GM12878 (cell line): ENCODE results near the gene RBMX. TPM values are rescaled to one million over a fixed set of nuclear protein-coding genes. Genes with fewer than 3 reads are reported as not detected.

ENCODE experiments used
- ATAC-seq: fragments of 200-7000 bp; cut with Tn5 transposase; 3 replicates; pipeline ENCODE4 v1.9.1; 2020; ENCODE audit warnings: mild to moderate bottlenecking, moderate library complexity
- BruUV-seq: library from RNA; stranded (reverse); fragments of 400-500 nt; replicated peaks from 2 replicates; lab custom pipeline; 2021; lab: Mats Ljungman, UMichigan
- CTCF ChIA-PET: fragments of 300-600 bp; sonication (Branson Sonifier 250); formaldehyde crosslinking; extraction: SDS; loops from one replicate; lab custom pipeline; 2021; ENCODE audit warnings: inconsistent platforms; lab: Yijun Ruan, JAX
- POLR2A ChIA-PET: fragments of 350-600 bp; formaldehyde crosslinking; extraction: SDS; loops from one replicate; lab custom pipeline; 2021; ENCODE audit warnings: inconsistent platforms; lab: Charles Lee
- RAD21 ChIA-PET: fragments of 300-600 bp; sonication (Branson Sonifier 250); formaldehyde crosslinking; loops from one replicate; lab custom pipeline; 2023; ENCODE audit warnings: antibody characterized with exemption; ENCODE audit not compliant: unreplicated experiment; lab: Charles Lee
- SMC1A ChIA-PET: fragments of 300-600 bp; sonication (Branson Sonifier 250); formaldehyde crosslinking; loops from one replicate; lab custom pipeline; 2023; ENCODE audit not compliant: unreplicated experiment, uncharacterized antibody; lab: Charles Lee
- DNase-seq: peaks from one replicate; pipeline ENCODE4 v3.0.0-alpha.2; 2011; ENCODE audit warnings: low read depth, low spot score
- FAIRE-seq: peaks from 3 replicates; lab custom pipeline; 2011; peaks lifted over from hg19 to GRCh38; lab: Jason Lieb, UNC
- H2AFZ ChIP-seq: 2 replicates; pipeline ENCODE4 v1.6.0; 2011; ENCODE audit warnings: low read depth, low read length, control low read depth; ENCODE audit not compliant: control insufficient read depth
- H3K27ac ChIP-seq: 2 replicates; pipeline ENCODE4 v1.5.1; 2011; ENCODE audit warnings: control low read depth; ENCODE audit not compliant: control insufficient read depth, insufficient read depth
- H3K27me3 ChIP-seq, 2 experiments: replicated peaks in 1 of 2; 2 replicates each; pipeline versions ENCODE4 v1.6.0 to v1.6.1; 2011; ENCODE audit warnings: low read length in 1 of 2; ENCODE audit not compliant: control insufficient read depth in 2 of 2, insufficient read depth in 2 of 2
- H3K36me3 ChIP-seq, 2 experiments: 2 replicates each; pipeline ENCODE4 v1.5.1; 2011; ENCODE audit warnings: low read length in 1 of 2; ENCODE audit not compliant: control insufficient read depth in 2 of 2, insufficient read depth in 2 of 2
- H3K4me1 ChIP-seq: 2 replicates; pipeline ENCODE4 v1.6.1; 2011; ENCODE audit warnings: mild to moderate bottlenecking, low read length, moderate library complexity, mixed read lengths; ENCODE audit not compliant: control insufficient read depth, insufficient read depth
- H3K4me2 ChIP-seq: 2 replicates; pipeline ENCODE4 v1.6.0; 2011; ENCODE audit warnings: control low read depth; ENCODE audit not compliant: control insufficient read depth, insufficient read depth
- H3K4me3 ChIP-seq: fragments of 200-600 bp; sonication (generic); 2 replicates; pipeline ENCODE4 v1.5.1; 2016
- H3K79me2 ChIP-seq: 2 replicates; pipeline ENCODE4 v1.6.0; 2011; ENCODE audit warnings: low read length; ENCODE audit not compliant: control insufficient read depth, insufficient read depth
- H3K9ac ChIP-seq: 2 replicates; pipeline ENCODE4 v1.8.0; 2011; ENCODE audit warnings: low read length, control low read depth, mixed read lengths; ENCODE audit not compliant: control insufficient read depth, insufficient read depth
- H3K9me3 ChIP-seq: replicated peaks from 3 replicates; pipeline ENCODE4 v1.5.1; 2011; ENCODE audit warnings: mild to moderate bottlenecking, low read length; ENCODE audit not compliant: control insufficient read depth, insufficient read depth
- H4K20me1 ChIP-seq: 2 replicates; pipeline ENCODE4 v1.6.0; 2011; ENCODE audit not compliant: control insufficient read depth, insufficient read depth
- BCL3 ChIP-seq: IDR thresholded peaks from 2 replicates; pipeline ENCODE4 v1.6.1; 2011; ENCODE audit warnings: borderline replicate concordance, low read depth, mild to moderate bottlenecking, moderate library complexity, low read length; ENCODE audit not compliant: insufficient read depth, poor library complexity, severe bottlenecking
- EGR1 ChIP-seq, 2 experiments: IDR thresholded peaks; 1 replicate in 1 of 2; 2 replicates in 1 of 2; pipeline ENCODE4 v1.6.1; 2011 to 2012; ENCODE audit warnings: low read depth in 2 of 2, low read length in 2 of 2, borderline replicate concordance in 1 of 2, mild to moderate bottlenecking in 1 of 2, moderate library complexity in 1 of 2
- ESRRA ChIP-seq: IDR thresholded peaks from 2 replicates; pipeline ENCODE4 v1.6.1; 2012; ENCODE audit warnings: mild to moderate bottlenecking, low read length, improper control_type of control experiment
- FOXK2 ChIP-seq: fragments of 450-650 bp; IDR thresholded peaks from 2 replicates; pipeline ENCODE4 v1.6.1; 2017; ENCODE audit warnings: mild to moderate bottlenecking, moderate library complexity
- HCFC1 ChIP-seq: fragments of 150-350 bp; IDR thresholded peaks from 2 replicates; pipeline ENCODE4 v1.6.1; 2014; ENCODE audit warnings: low read length
- HSF1 ChIP-seq: fragments of 150-350 bp; IDR thresholded peaks from 2 replicates; pipeline ENCODE4 v1.6.1; 2014; ENCODE audit warnings: mild to moderate bottlenecking, low read depth, low read length
- KLF5 ChIP-seq: fragments of 450-650 bp; IDR thresholded peaks from 2 replicates; pipeline ENCODE4 v1.6.1; 2014; ENCODE audit warnings: mild to moderate bottlenecking; ENCODE audit not compliant: partially characterized antibody
- MEF2B ChIP-seq: fragments of 450-650 bp; IDR thresholded peaks from 2 replicates; pipeline ENCODE4 v1.6.1; 2018; ENCODE audit warnings: mild to moderate bottlenecking, moderate library complexity; ENCODE audit not compliant: partially characterized antibody, poor library complexity, severe bottlenecking
- MYB ChIP-seq: fragments of 150-350 bp; IDR thresholded peaks from 2 replicates; pipeline ENCODE4 v1.6.1; 2014; ENCODE audit warnings: mild to moderate bottlenecking, low read depth, low read length, borderline replicate concordance
- POLR2A ChIP-seq: IDR thresholded peaks from 2 replicates; pipeline ENCODE4 v1.6.1; 2011; ENCODE audit warnings: low read depth, mild to moderate bottlenecking, low read length
- SMARCA5 ChIP-seq: fragments of 450-650 bp; IDR thresholded peaks from 2 replicates; pipeline ENCODE4 v1.6.1; 2017; ENCODE audit warnings: mild to moderate bottlenecking
- USF2 ChIP-seq: IDR thresholded peaks from 2 replicates; pipeline ENCODE4 v1.6.1; 2011; ENCODE audit warnings: low read depth, low read length, improper control_type of control experiment, borderline replicate concordance
- ZNF217 ChIP-seq: fragments of 450-650 bp; IDR thresholded peaks from 2 replicates; pipeline ENCODE4 v1.6.1; 2017; ENCODE audit warnings: antibody characterized with exemption, mild to moderate bottlenecking
- WGBS: methylation state at CpG from one replicate; pipeline ENCODE4 v1.1.6; 2016; ENCODE audit warnings: low lambda C conversion rate; ENCODE audit not compliant: insufficient replicate concordance, insufficient coverage; ENCODE audit errors: missing lambda C conversion rate; 5-methylcytosine and 5-hydroxymethylcytosine counted together
- in situ Hi-C: fragments of 300-500 bp; cut with MboI; formaldehyde crosslinking; loops from 9 replicates; pipeline ENCODE4 v1.14.3; 2018; ENCODE audit warnings: mixed read lengths
- intact Hi-C: fragments of 100-400 bp; cut with micrococcal nuclease; formaldehyde crosslinking; loops from one replicate; pipeline ENCODE4 v1.14.2; 2022; ENCODE audit not compliant: unreplicated experiment
- polyA plus RNA-seq, 11 experiments: library from polyadenylated mRNA; depleted of rRNA in 4 of 11; unstranded in 6 of 11; stranded (reverse) in 5 of 11; fragments of >200 nt; fragmentation: Nextera tagmentation in 4 of 11; fragmentation: Illumina TruSeq in 1 of 11; extraction: Ambion mirVana in 4 of 11; extraction: Trizol in 1 of 11; gene quantifications; 1 replicate in 1 of 11; 2 replicates in 10 of 11; pipeline versions ENCODE4 v1.2.1 to v1.2.3, GENCODE V29; 2011 to 2016; ENCODE audit warnings: inconsistent platforms in 2 of 11, missing spikeins in 2 of 11, low read depth in 1 of 11
- total RNA-seq, 4 experiments: library from RNA; depleted of rRNA in 3 of 4; stranded (reverse); fragments of >200 nt in 3 of 4; fragmentation: Illumina TruSeq in 1 of 4; extraction: Trizol in 1 of 4; gene quantifications; 2 replicates each; pipeline versions ENCODE4 v1.2.1 to v1.2.3, GENCODE V29; 2013 to 2021

Gene RBMX
- total and polyA plus RNA-seq, 10 of the 15 experiments (the other 5 are each of a cell fraction or from before 2014, with no cell fraction given): 252 to 427 (median 288) TPM

- no peaks in the 10 kb centered on the region for H3K9me3 ChIP-seq
- POLR2A ChIA-PET: interaction anchor here (1.1 kb wide), 1 partner anchor 31 kb away, joined by 4 read pairs; the partner anchor contains the start of gene RBMX
- RAD21 ChIA-PET: interaction anchor here (1.2 kb wide), 1 partner anchor 32 kb away, joined by 3 read pairs; no protein-coding TSS in a partner anchor
- intact Hi-C loops (no loop called here), in situ Hi-C loops (no loop called here)
- WGBS: 47% methylated on average over 3 of the region's 3 CpGs
- no peak overlapping the region for H2AFZ ChIP-seq
- H3K36me3 ChIP-seq: no peaks in the 10 kb centered on the region
- ATAC-seq (no peak), DNase-seq (no peak), FAIRE-seq (no peak)
- H3K27me3 ChIP-seq: no peaks in the 10 kb centered on the region
- no peaks in the 10 kb centered on the region for H4K20me1 ChIP-seq
- CTCF ChIA-PET: interaction anchor here (0.5 to 1.0 kb wide), 3 partner anchors 141 to 859 kb away, joined by 3 read pairs; no protein-coding TSS in a partner anchor
- TF ChIP-seq ESRRA (no peak), MEF2B (no peak), HSF1 (no peak), HCFC1 (no peak), MYB (no peak), SMARCA5 (no peak), BCL3 (no peak), EGR1 (IDR thresholded peaks at IDR 0.05; ENCODE audit: borderline replicate concordance in 1 of 2, low read depth in 2 of 2, low read length in 2 of 2) (no peak), KLF5 (no peak), ZNF217 (no peak), FOXK2 (no peak), USF2 (no peak), POLR2A (no peak)
- no peak overlapping the region for H3K4me2 ChIP-seq
- H3K9ac ChIP-seq: no peak overlapping the region
- SMC1A ChIA-PET: no interaction called here
- no peaks in the 10 kb centered on the region; the same call in 1 of the 2 replicates for H3K79me2 ChIP-seq
- no peak overlapping the region for H3K27ac ChIP-seq
- no peaks in the 10 kb centered on the region; the same call in 1 of the 2 replicates for H3K4me1 ChIP-seq
- H3K4me3 ChIP-seq: no peak overlapping the region; the same call in 1 of the 2 replicates
- BruUV-seq: no TSS peak
Observed at GRCh38 chrX:136911253-136911652, 30.7 kb upstream of the RBMX start.
